Calu3 (cell line): ENCODE measurements around the gene EFNA3. TPM values are rescaled to one million over a fixed set of nuclear protein-coding genes. Genes with fewer than 3 reads are reported as not detected.
A peak's percentile ranks its signal among the peaks of the same experiment; 100 is the strongest.

Source experiments
- BruUV-seq: library from RNA; stranded (reverse); fragments of 400-500 nt; replicated peaks from 2 replicates; lab custom pipeline; 2021; lab: Mats Ljungman, UMichigan
- CTCF ChIA-PET: fragments of 300-600 bp; sonication (Branson Sonifier 250); formaldehyde crosslinking; loops from one replicate; lab custom pipeline; 2022; ENCODE audit warnings: antibody characterized with exemption; lab: Charles Lee
- DNase-seq: peaks from one replicate; pipeline ENCODE4 v3.0.0; 2022
- H3K27ac Mint-ChIP-seq: one replicate; pipeline ENCODE4 v1.8.0; 2022; ENCODE audit warnings: mixed read lengths; ENCODE audit not compliant: unreplicated experiment
- H3K27me3 Mint-ChIP-seq: one replicate; pipeline ENCODE4 v1.8.0; 2022; ENCODE audit warnings: mixed read lengths; ENCODE audit not compliant: unreplicated experiment
- H3K36me3 Mint-ChIP-seq: one replicate; pipeline ENCODE4 v1.8.0; 2022; ENCODE audit warnings: mild to moderate bottlenecking, moderate library complexity, mixed read lengths; ENCODE audit not compliant: insufficient read depth, unreplicated experiment
- H3K4me1 Mint-ChIP-seq: one replicate; pipeline ENCODE4 v1.8.0; 2022; ENCODE audit warnings: mild to moderate bottlenecking, low read depth, mixed read lengths; ENCODE audit not compliant: unreplicated experiment
- H3K4me3 Mint-ChIP-seq: one replicate; pipeline ENCODE4 v1.8.0; 2022; ENCODE audit warnings: mild to moderate bottlenecking, low read depth, moderate library complexity, mixed read lengths; ENCODE audit not compliant: unreplicated experiment
- H3K9me3 Mint-ChIP-seq: one replicate; pipeline ENCODE4 v1.8.0; 2022; ENCODE audit warnings: low read depth, mixed read lengths; ENCODE audit not compliant: unreplicated experiment
- intact Hi-C: fragments of 100-400 bp; cut with micrococcal nuclease; formaldehyde crosslinking; loops from one replicate; pipeline ENCODE4 v1.10.0; 2022; ENCODE audit not compliant: unreplicated experiment
- total RNA-seq: library from RNA; stranded (reverse); gene quantifications from 2 replicates; pipeline ENCODE4 v1.2.3, GENCODE V29; 2022
- TF ChIP-seq, protein P1 (sequence below): fragments of 200-600 bp; IDR thresholded peaks from one replicate; pipeline ENCODE4 v1.8.0; 2022; ENCODE audit warnings: antibody characterized with exemption; ENCODE audit not compliant: unreplicated experiment

EFNA3 gene
- total RNA-seq, 1 experiment from 2014 or later, result 1.7 TPM

DNA sequence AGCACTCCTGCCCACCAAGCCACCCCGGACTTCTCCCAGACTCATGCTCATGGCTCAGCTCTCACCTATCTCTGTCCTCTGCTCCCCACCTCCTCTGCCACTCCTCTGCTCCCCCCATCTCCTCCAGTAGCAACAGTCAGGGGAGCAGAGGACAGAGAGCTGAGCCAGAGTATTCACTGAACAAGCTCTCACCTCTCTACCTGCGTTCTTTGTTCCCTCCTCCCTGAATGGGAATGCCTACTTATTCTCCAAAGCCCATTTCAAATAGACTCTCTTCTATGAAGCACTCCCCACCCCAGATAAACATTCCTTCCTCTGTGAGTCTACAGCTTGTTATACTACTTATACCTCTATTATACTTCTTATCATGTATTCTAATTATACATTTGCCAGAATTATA, 42.6 kb downstream of the EFNA3 start:
- Mint-ChIP-seq H3K27me3 (peaks cover 37% of the 10 kb centered on the region), H3K9me3 (no peaks in the 10 kb centered on the region), H3K27ac (no peak overlapping the region), H3K4me3 (no peak overlapping the region), H3K4me1 (peaks cover 31% of the 10 kb centered on the region), H3K36me3 (peaks cover 10% of the 10 kb centered on the region)
- no TSS peak for BruUV-seq
- TF ChIP-seq, protein P1, sequence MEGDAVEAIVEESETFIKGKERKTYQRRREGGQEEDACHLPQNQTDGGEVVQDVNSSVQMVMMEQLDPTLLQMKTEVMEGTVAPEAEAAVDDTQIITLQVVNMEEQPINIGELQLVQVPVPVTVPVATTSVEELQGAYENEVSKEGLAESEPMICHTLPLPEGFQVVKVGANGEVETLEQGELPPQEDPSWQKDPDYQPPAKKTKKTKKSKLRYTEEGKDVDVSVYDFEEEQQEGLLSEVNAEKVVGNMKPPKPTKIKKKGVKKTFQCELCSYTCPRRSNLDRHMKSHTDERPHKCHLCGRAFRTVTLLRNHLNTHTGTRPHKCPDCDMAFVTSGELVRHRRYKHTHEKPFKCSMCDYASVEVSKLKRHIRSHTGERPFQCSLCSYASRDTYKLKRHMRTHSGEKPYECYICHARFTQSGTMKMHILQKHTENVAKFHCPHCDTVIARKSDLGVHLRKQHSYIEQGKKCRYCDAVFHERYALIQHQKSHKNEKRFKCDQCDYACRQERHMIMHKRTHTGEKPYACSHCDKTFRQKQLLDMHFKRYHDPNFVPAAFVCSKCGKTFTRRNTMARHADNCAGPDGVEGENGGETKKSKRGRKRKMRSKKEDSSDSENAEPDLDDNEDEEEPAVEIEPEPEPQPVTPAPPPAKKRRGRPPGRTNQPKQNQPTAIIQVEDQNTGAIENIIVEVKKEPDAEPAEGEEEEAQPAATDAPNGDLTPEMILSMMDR, result no peak
- intact Hi-C loops, result no loop called here
- no peak for DNase-seq
- CTCF ChIA-PET, result interaction anchor here (0.6 to 1.8 kb wide), 3 partner anchors 46 to 483 kb away, joined by 3 to 6 read pairs (median 4); no protein-coding TSS in a partner anchor

DNA sequence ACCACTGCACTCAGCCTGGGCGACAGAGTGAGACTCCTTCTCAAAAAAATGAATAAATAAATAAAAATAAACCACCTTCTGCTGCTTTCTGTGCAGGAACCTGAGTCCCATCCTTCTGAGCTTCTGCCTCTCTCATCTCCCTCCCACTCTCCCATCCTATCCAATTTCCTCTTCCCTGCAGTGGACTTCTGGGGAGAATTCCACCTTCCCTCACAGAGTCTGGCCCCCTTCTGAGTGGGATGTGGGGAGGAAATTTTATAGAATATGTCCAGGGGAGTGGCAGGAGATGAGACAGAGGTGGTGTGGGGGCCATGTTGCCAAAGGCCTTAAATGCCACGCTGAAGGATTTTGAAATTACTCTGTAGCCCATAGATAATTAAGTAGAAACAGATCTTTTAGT, 43.7 kb downstream of the EFNA3 start:
- H3K27ac Mint-ChIP-seq, result no peak overlapping the region
- H3K27me3 Mint-ChIP-seq, result peaks cover 27% of the 10 kb centered on the region

DNA sequence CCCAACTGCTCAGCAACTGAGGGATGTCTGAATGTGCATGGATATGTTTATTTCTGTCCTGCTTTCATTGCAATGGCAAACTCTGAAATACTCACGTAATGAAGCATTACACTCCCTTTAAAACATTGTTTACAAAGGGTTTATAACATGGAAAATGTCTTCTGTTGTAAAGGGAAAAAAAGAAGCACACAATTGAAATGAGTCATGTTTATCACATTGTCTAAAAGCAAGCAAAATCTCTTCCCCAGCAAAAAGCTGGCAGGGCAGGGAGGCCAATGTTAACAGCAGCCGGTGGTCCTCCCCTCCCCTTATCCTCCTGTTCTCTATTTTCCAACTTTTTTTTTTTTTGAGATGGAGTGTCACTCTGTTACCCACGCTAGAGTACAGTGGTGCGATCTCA, 45.2 kb downstream of the EFNA3 start:
- DNase-seq, result no peak
- intact Hi-C loops, result no loop called here
- CTCF ChIA-PET, result interaction anchor here (1.0 kb wide), 1 partner anchor 11 kb away, joined by 4 read pairs; no protein-coding TSS in a partner anchor
- H3K9me3 Mint-ChIP-seq, result no peaks in the 10 kb centered on the region
- no peak overlapping the region for H3K27ac Mint-ChIP-seq
- TF ChIP-seq, protein P1, result no peak
- H3K36me3 Mint-ChIP-seq, result peaks cover 36% of the 10 kb centered on the region
- no peak overlapping the region for H3K4me3 Mint-ChIP-seq
- H3K27me3 Mint-ChIP-seq, result peaks cover 26% of the 10 kb centered on the region
- peaks cover 50% of the 10 kb centered on the region for H3K4me1 Mint-ChIP-seq
- BruUV-seq, result no TSS peak

More for the DNA sequence above, 43.7 kb downstream of the EFNA3 start:
- H3K4me1 Mint-ChIP-seq, result peaks cover 41% of the 10 kb centered on the region
- BruUV-seq, result no TSS peak
- intact Hi-C loops, result no loop called here
- H3K36me3 Mint-ChIP-seq, result peaks cover 21% of the 10 kb centered on the region
- no peaks in the 10 kb centered on the region for H3K9me3 Mint-ChIP-seq
- no peak for DNase-seq
- H3K4me3 Mint-ChIP-seq, result no peak overlapping the region
- TF ChIP-seq, protein P1, result no peak
- CTCF ChIA-PET, result no interaction called here

DNA sequence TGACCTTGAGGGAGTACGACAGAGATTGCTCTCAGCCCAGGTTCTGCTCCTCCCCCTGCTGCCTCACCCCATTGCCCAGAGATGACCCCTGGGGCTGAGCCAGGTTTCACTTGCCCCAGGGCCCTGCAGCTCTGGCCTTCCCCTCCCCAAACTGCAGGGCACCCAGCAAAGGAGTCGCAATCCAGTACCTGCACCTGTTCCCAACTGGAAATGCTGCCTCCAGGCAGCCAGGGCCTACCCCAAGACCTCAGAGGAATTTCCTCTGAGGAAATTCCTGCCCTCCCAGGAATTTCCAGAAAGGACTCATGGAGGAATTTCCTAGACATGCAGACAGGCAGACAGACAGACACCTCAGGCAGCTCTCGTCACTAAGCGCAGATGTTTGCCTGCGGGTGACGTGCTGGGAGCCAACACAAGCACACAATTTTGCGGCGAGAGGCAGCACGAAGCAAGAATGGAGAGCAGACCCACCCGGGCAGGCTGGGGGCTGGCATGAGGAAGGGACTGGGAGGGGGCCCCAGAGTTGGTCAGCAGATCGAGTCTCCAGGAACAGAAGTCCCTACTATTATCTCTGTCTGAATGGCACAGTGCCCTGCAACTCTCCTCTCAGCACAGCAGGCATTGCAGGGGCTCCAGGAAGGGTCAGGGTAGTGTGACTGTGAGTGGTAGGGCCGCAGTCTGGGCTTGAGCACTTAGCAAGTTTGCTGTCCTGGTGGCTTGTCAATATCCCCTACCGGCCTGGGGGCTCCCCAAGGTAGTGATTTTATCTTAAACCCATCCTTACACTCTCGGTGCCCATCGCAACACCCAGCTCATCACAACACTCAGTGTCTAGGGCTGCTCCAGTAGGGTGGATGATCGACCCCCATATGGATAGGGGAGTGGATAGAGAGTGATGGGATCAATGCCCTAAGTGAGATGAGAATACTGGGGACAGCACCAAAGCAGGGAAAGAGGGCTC, 46.1 kb downstream of the EFNA3 start:
- TF ChIP-seq, protein P1, result no peak
- intact Hi-C loops, result loop anchor here (5.0 kb wide), 2 partner anchors 32 to 43 kb away; no protein-coding TSS in a partner anchor
- CTCF ChIA-PET, result interaction anchor here (0.6 to 1.7 kb wide), 6 partner anchors 7 to 46 kb away, joined by 3 to 6 read pairs (median 4); no protein-coding TSS in a partner anchor
- Mint-ChIP-seq H3K27ac (peak overlapping the region; percentile 2), H3K27me3 (peaks cover 20% of the 10 kb centered on the region), H3K9me3 (no peaks in the 10 kb centered on the region), H3K4me1 (peaks cover 54% of the 10 kb centered on the region), H3K36me3 (peaks cover 45% of the 10 kb centered on the region), H3K4me3 (no peak overlapping the region)
- BruUV-seq, result no TSS peak
- peak; percentile 27 for DNase-seq
